H9 (cell line): ENCODE measurements around the gene CD7. TPM values are rescaled to one million over a fixed set of nuclear protein-coding genes. Genes with fewer than 3 reads are reported as not detected.

Experiments used
- DNase-seq: peaks from one replicate; pipeline ENCODE4 v3.0.0-alpha.2; 2017
- H2AFZ ChIP-seq: one replicate; pipeline ENCODE4 v1.6.1; 2013; ENCODE audit warnings: mild to moderate bottlenecking, low read length, control low read depth, moderate library complexity
- H2AK5ac ChIP-seq: 2 replicates; pipeline ENCODE4 v1.6.1; 2013; ENCODE audit warnings: low read length, control low read depth, mixed read lengths; ENCODE audit not compliant: insufficient read length
- H2BK120ac ChIP-seq: one replicate; pipeline ENCODE4 v1.6.1; 2013; ENCODE audit warnings: low read depth, mild to moderate bottlenecking, low read length, control low read depth, inconsistent platforms; ENCODE audit not compliant: poor library complexity, severe bottlenecking
- H2BK12ac ChIP-seq: 2 replicates; pipeline ENCODE4 v1.6.1; 2013; ENCODE audit warnings: low read length, control low read depth, mixed read lengths, low read depth; ENCODE audit not compliant: insufficient read length
- H2BK15ac ChIP-seq: 2 replicates; pipeline ENCODE4 v1.6.1; 2013; ENCODE audit warnings: low read depth, low read length, control low read depth
- H2BK20ac ChIP-seq: one replicate; pipeline ENCODE4 v1.6.1; 2013; ENCODE audit warnings: low read depth, mild to moderate bottlenecking, low read length, control low read depth, inconsistent platforms; ENCODE audit not compliant: poor library complexity, severe bottlenecking
- H2BK5ac ChIP-seq: 2 replicates; pipeline ENCODE4 v1.6.1; 2013; ENCODE audit warnings: low read length, control low read depth, mixed read lengths; ENCODE audit not compliant: insufficient read length
- H3K14ac ChIP-seq: 2 replicates; pipeline ENCODE4 v1.6.1; 2013; ENCODE audit warnings: low read length, control low read depth; ENCODE audit not compliant: insufficient read depth
- H3K18ac ChIP-seq: 2 replicates; pipeline ENCODE4 v1.6.1; 2013; ENCODE audit warnings: low read depth, mild to moderate bottlenecking, mixed read lengths, low read length, control low read depth; ENCODE audit not compliant: insufficient read length
- H3K23ac ChIP-seq: 2 replicates; pipeline ENCODE4 v1.6.1; 2013; ENCODE audit warnings: low read length, control low read depth, mixed read lengths, low read depth; ENCODE audit not compliant: insufficient read length
- H3K23me2 ChIP-seq: 2 replicates; pipeline ENCODE4 v1.6.1; 2013; ENCODE audit warnings: low read depth, mild to moderate bottlenecking, mixed read lengths, low read length, control low read depth; ENCODE audit not compliant: insufficient read length, poor library complexity, severe bottlenecking
- H3K27ac ChIP-seq: 2 replicates; pipeline ENCODE4 v1.5.1; 2013; ENCODE audit warnings: low read length, control low read depth, mixed read lengths, low read depth; ENCODE audit not compliant: insufficient read length
- H3K27me3 ChIP-seq: 2 replicates; pipeline ENCODE4 v1.6.1; 2013; ENCODE audit warnings: low read length, control low read depth, inconsistent platforms; ENCODE audit not compliant: insufficient read depth
- H3K4ac ChIP-seq: 2 replicates; pipeline ENCODE4 v1.6.1; 2013; ENCODE audit warnings: low read depth, mild to moderate bottlenecking, control low read depth, inconsistent platforms, low read length, moderate library complexity
- H3K4me1 ChIP-seq: 2 replicates; pipeline ENCODE4 v1.6.1; 2013; ENCODE audit warnings: low read length, control low read depth, inconsistent platforms; ENCODE audit not compliant: insufficient read depth
- H3K4me2 ChIP-seq: 2 replicates; pipeline ENCODE4 v1.6.1; 2013; ENCODE audit warnings: low read length, control low read depth, mixed read lengths; ENCODE audit not compliant: insufficient read length, insufficient read depth
- H3K56ac ChIP-seq: 2 replicates; pipeline ENCODE4 v1.6.1; 2013; ENCODE audit warnings: low read depth, mild to moderate bottlenecking, mixed read lengths, low read length, control low read depth; ENCODE audit not compliant: insufficient read length
- H3K79me1 ChIP-seq: 2 replicates; pipeline ENCODE4 v1.6.1; 2013; ENCODE audit warnings: low read depth, mild to moderate bottlenecking, moderate library complexity, low read length, control low read depth, inconsistent platforms; ENCODE audit not compliant: insufficient read depth, poor library complexity, severe bottlenecking
- H3K79me2 ChIP-seq: 2 replicates; pipeline ENCODE4 v1.6.1; 2013; ENCODE audit warnings: low read length, control low read depth, inconsistent platforms; ENCODE audit not compliant: insufficient read depth
- H3K9ac ChIP-seq: 2 replicates; pipeline ENCODE4 v1.6.1; 2013; ENCODE audit warnings: low read length, control low read depth, mixed read lengths; ENCODE audit not compliant: insufficient read length; ENCODE audit errors: extremely low read depth
- H3K9me3 ChIP-seq: one replicate; pipeline ENCODE4 v1.6.1; 2013; ENCODE audit warnings: low read depth, low read length, inconsistent platforms; ENCODE audit not compliant: control insufficient read depth
- H3T11ph ChIP-seq: one replicate; pipeline ENCODE4 v1.6.1; 2013; ENCODE audit warnings: mild to moderate bottlenecking, low read length, control low read depth, inconsistent platforms
- H4K20me1 ChIP-seq: one replicate; pipeline ENCODE4 v1.6.1; 2013; ENCODE audit not compliant: control insufficient read depth, insufficient read length, insufficient read depth
- H4K5ac ChIP-seq: 2 replicates; pipeline ENCODE4 v1.6.1; 2013; ENCODE audit warnings: low read depth, mild to moderate bottlenecking, mixed read lengths, low read length, control low read depth; ENCODE audit not compliant: insufficient read length
- H4K8ac ChIP-seq: replicated peaks from 2 replicates; pipeline ENCODE4 v1.6.1; 2013; ENCODE audit warnings: low read length, control low read depth, mixed read lengths, low read depth; ENCODE audit not compliant: insufficient read length
- H4K91ac ChIP-seq: 2 replicates; pipeline ENCODE4 v1.6.1; 2013; ENCODE audit warnings: low read depth, mild to moderate bottlenecking, moderate library complexity, mixed read lengths, low read length, control low read depth; ENCODE audit not compliant: insufficient read length
- H3K27ac Mint-ChIP-seq, 3 experiments: 2 replicates in 2 of 3; 3 replicates in 1 of 3; pipeline ENCODE4 v1.8.0; 2020 to 2021; ENCODE audit warnings: mixed read lengths in 3 of 3, mild to moderate bottlenecking in 1 of 3, moderate library complexity in 1 of 3
- H3K27me3 Mint-ChIP-seq: 2 replicates; pipeline ENCODE4 v1.8.0; 2021; ENCODE audit warnings: low read depth, mild to moderate bottlenecking, moderate library complexity, mixed read lengths
- H3K36me3 Mint-ChIP-seq, 3 experiments: 2 replicates in 2 of 3; 3 replicates in 1 of 3; pipeline ENCODE4 v1.8.0; 2020 to 2021; ENCODE audit warnings: low read depth in 3 of 3, mixed read lengths in 3 of 3; ENCODE audit not compliant: insufficient read depth in 1 of 3
- H3K4me1 Mint-ChIP-seq, 2 experiments: 2 replicates each; pipeline ENCODE4 v1.8.0; 2020; ENCODE audit warnings: mixed read lengths in 2 of 2
- H3K4me3 Mint-ChIP-seq, 2 experiments: 2 replicates in 1 of 2; 3 replicates in 1 of 2; pipeline ENCODE4 v1.8.0; 2020 to 2021; ENCODE audit warnings: mild to moderate bottlenecking in 2 of 2, mixed read lengths in 2 of 2, moderate library complexity in 1 of 2
- H3K9me3 Mint-ChIP-seq, 2 experiments: 2 replicates in 1 of 2; 3 replicates in 1 of 2; pipeline ENCODE4 v1.8.0; 2020; ENCODE audit warnings: mild to moderate bottlenecking in 2 of 2, mixed read lengths in 2 of 2, moderate library complexity in 1 of 2
- CTCF ChIP-seq: fragments of 200-600 bp; sonication (generic); conservative IDR thresholded peaks from 3 replicates; pipeline ENCODE4 v1.8.0; 2021; ENCODE audit warnings: antibody characterized with exemption, mild to moderate bottlenecking
- WGBS: extraction: QIAGEN DNeasy Blood & Tissue Kit; methylation state at CpG from one replicate; pipeline ENCODE4 v1.1.7; 2013; ENCODE audit warnings: missing lambda C conversion rate, low lambda C conversion rate, mixed read lengths; ENCODE audit not compliant: insufficient read length; ENCODE audit errors: extremely low coverage; 5-methylcytosine and 5-hydroxymethylcytosine counted together
- total RNA-seq: library from RNA; stranded (reverse); gene quantifications from 2 replicates; pipeline ENCODE4 v1.2.1, GENCODE V29; 2021

CD7 gene
- total RNA-seq, 1 experiment from 2014 or later, result 0.35 TPM

- H3K9me3 Mint-ChIP-seq, result peaks cover 0 to 6% of the 10 kb centered on the region in 2 experiments; a peak in 3 of 5 replicates
- Histone ChIP-seq H3K23ac (no peak overlapping the region), H4K8ac (no peak overlapping the region), H4K91ac (no peak overlapping the region), H4K5ac (peak overlapping the region; percentile 4), H3K9ac (no peak overlapping the region), H2AFZ (no peak overlapping the region), H3K56ac (no peak overlapping the region), H2BK12ac (no peak overlapping the region), H3K4me2 (no peak overlapping the region), H2BK5ac (no peak overlapping the region), H3K79me1 (no peaks in the 10 kb centered on the region), H2AK5ac (no peak overlapping the region), H3K18ac (no peak overlapping the region), H3K4ac (no peak overlapping the region), H3K4me1 (peaks cover 3% of the 10 kb centered on the region; the same call in 1 of the 2 replicates), H3K14ac (no peak overlapping the region), H3T11ph (no peak overlapping the region), H3K27ac (no peak overlapping the region), H3K79me2 (no peaks in the 10 kb centered on the region), H2BK120ac (no peak overlapping the region), H3K9me3 (no peaks in the 10 kb centered on the region), H2BK15ac (no peak overlapping the region), H3K23me2 (no peaks in the 10 kb centered on the region), H3K27me3 (no peaks in the 10 kb centered on the region), H4K20me1 (peaks cover 4% of the 10 kb centered on the region), H2BK20ac (no peak overlapping the region)
- H3K27ac Mint-ChIP-seq, result no peak overlapping the region; a peak in 2 of 7 replicates
- no CpG with 5 or more reads among the region's 22 CpGs for WGBS
- no peak overlapping the region for H3K4me3 Mint-ChIP-seq
- DNase-seq, result no peak
- peaks cover 23 to 42% of the 10 kb centered on the region in 2 experiments for H3K4me1 Mint-ChIP-seq
- TF ChIP-seq CTCF, result no peak
- H3K36me3 Mint-ChIP-seq, result no peaks in the 10 kb centered on the region
- peaks cover 9% of the 10 kb centered on the region for H3K27me3 Mint-ChIP-seq
These were observed 35.7 kb downstream of the CD7 start for GRCh38 chr17:82281502-82282238.
